PC-3 (cell line): Measurements from ENCODE around the gene DHDH.

Experiments
- EZH2 ChIP-seq: fragments of 300-600 bp; sonication (generic); IDR thresholded peaks from one replicate; pipeline ENCODE4 v1.6.1; 2017; ENCODE audit warnings: antibody characterized with exemption, mild to moderate bottlenecking, low read length; ENCODE audit not compliant: unreplicated experiment
- TF ChIP-seq, protein P1 (sequence below): fragments of 300-600 bp; sonication (generic); conservative IDR thresholded peaks from 2 replicates; pipeline ENCODE4 v1.5.1; 2017; ENCODE audit warnings: antibody characterized with exemption, low read depth, mild to moderate bottlenecking, low read length

DNA sequence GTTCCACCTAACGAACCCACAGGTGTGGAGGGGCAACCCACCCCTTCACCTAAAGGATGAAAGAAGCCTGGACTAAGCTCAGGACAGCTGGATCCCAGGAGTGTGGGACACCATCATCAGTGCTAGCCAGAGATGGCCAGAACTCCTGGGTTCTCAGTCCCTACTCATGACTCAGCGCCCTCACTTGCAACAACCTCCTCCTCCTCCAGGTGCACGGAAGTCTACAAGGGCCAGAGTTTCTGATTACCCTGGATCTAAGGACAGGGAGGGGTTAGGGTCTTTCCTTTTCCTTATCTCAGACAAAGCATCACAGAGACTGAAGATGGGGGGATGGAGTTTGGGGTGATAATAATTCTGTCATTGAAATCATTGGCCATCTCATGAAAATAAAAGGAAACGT lies 42.9 kb upstream of the DHDH start:
- TF ChIP-seq, protein P1, sequence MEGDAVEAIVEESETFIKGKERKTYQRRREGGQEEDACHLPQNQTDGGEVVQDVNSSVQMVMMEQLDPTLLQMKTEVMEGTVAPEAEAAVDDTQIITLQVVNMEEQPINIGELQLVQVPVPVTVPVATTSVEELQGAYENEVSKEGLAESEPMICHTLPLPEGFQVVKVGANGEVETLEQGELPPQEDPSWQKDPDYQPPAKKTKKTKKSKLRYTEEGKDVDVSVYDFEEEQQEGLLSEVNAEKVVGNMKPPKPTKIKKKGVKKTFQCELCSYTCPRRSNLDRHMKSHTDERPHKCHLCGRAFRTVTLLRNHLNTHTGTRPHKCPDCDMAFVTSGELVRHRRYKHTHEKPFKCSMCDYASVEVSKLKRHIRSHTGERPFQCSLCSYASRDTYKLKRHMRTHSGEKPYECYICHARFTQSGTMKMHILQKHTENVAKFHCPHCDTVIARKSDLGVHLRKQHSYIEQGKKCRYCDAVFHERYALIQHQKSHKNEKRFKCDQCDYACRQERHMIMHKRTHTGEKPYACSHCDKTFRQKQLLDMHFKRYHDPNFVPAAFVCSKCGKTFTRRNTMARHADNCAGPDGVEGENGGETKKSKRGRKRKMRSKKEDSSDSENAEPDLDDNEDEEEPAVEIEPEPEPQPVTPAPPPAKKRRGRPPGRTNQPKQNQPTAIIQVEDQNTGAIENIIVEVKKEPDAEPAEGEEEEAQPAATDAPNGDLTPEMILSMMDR: no peak
- TF ChIP-seq EZH2: no peak
